ENCODE data around the gene EIF3B.
A peak's percentile ranks its signal among the peaks of the same experiment; 100 is the strongest.
"Not testable (repeated sequence)": the region's sequence is repeated elsewhere in the genome, so short reads cannot be mapped to it uniquely, and the experiment has no call there.

Gene EIF3B

DNA sequence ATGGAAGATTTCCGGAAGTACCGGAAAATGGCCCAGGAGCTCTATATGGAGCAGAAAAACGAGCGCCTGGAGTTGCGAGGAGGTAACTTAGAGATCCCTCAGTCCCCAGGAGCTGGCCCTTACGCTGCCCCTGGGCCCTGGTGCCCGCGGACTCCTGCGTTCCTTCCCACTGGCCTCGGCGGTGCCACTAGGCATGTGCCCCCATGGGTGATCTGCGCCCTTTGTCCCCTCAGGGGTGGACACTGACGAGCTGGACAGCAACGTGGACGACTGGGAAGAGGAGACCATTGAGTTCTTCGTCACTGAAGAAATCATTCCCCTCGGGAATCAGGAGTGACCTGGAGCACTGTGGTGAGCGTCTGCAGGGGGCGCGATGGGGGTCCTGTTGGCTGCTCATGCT is 24.5 kb downstream of the EIF3B start:
- DNase-seq = no peak

DNA sequence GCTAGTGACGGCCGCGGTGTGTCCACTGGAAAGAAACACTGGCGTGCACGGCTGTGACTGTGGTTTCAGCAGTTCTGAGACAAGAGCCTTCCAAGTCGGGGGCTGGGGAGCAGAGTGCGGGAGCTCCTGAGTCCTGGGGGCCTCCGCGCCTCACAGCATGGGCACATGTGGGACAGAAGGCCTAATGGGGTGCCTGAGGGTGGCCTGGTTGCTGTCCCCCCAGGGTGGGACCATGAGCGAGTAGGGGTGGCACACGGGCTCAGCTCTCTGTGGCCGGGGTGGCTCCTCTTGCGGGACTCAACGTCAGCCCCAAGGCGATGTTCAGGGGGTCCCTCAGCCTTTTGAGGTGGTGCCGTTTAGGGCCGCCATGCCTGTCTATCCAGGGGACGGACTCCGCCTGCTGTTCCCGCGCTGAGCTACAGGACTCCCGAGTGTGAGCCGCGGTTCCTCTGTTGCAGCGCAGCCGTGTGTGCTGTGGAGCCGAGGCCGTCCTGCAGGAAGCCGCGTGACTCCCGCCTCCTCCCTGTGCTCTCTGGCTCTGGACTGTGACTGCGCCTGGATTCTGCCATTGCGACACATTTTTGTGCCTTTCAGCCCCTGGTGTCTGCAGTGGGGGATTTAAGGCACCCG is 25.3 kb downstream of the EIF3B start:
- DNase-seq = no peak

DNA sequence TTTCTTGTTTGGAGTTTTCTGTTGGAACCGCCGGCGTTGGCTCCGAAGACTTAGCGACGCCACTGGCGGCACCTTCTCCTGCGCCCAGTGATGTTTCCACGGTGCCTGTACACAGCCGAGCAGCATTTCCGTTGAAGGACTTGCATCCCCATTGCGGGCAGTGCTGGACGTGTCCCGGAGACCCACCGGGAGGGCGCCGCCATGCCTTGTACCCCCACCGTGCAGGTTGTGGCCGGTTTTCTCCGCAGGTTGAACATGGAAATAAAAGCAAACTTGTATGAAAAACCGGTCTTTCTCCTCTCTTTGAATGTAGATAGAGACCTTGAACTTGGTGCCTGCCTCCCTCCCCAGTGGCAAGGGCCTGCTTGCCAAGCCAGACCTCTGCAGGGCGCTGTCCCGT is 25.8 kb downstream of the EIF3B start:
- DNase-seq = no peak

GRCh38 chr7:2381227-2381626 is 26.6 kb downstream of the EIF3B start:
- DNase-seq = no peak

DNA sequence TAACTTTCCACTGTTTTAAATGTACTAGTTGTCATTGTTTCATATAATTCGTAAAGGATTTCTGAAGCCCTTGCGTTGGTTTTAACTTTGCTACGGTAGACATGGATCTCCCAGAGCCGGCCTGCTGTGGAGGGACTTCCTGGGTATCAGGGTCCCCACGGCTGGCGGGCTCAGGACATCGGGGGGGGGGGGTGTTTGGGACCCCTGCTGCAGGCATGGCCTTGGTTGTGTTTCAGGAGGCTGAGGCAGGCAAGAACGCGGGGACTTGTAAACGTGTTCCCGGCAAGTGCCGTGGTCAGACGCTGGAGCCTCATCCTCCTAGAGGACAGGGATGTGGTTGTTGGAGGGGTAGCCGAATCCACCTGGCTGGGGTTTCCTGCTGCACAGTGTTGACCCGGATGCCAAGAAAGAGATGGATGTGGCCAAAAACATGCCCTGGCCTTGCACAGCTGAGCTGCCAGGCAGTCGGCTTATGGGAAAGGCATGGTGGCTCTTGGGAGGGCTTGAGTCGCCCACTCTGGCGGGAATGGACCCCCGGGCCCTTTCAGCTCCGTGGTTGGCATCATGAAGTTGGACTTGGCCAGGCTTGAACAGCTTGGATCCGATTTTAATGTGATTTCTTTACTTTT is 27.4 kb downstream of the EIF3B start:
- no peak for DNase-seq

GRCh38 chr7:2383543-2384274 is 29.1 kb downstream of the EIF3B start:
- DNase-seq = no peak

- no peak for DNase-seq
These were observed 30.0 kb downstream of the EIF3B start for GRCh38 chr7:2384354-2385243.

DNA sequence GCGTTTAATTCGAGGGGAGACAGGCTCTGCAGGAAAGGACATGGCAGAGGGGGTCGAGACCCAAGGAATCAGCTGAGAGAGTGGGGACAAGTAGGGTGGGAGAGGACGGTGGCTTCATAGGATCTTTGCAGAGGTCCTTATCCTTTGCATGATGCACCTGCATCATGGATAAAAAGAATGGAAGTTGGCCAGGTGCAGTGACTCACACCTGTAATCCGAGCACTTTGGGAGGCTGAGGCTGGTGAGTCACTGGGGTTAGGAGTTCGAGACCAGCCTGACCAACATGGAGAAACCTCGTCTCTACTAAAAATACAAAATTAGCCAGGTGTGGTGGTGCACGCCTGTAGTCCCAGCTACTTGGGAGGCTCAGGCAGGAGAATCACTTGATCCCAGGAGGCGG is 31.5 kb downstream of the EIF3B start:
- DNase-seq = not testable (repeated sequence)

GRCh38 chr7:2386964-2387669 is 32.5 kb downstream of the EIF3B start:
- DNase-seq = no peak

- DNase-seq = no peak
These were observed 33.4 kb downstream of the EIF3B start for GRCh38 chr7:2387897-2388636.

DNA sequence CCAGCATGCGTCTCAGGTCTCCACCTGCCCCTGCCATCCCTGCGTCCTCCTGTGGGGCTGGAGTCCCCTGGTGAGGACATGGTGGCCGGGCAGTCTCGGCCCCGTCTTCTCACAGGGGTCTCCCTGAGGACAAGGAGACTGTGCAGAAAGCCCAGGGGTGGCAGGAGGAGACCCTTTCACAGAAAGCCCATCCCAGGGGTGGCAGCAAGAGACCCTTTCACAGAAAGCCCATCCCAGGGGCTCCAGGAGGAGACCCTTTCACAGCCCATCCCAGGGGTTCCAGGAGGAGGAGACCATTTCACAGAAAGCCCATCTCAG is 34.0 kb downstream of the EIF3B start:
- no peak for DNase-seq

DNA sequence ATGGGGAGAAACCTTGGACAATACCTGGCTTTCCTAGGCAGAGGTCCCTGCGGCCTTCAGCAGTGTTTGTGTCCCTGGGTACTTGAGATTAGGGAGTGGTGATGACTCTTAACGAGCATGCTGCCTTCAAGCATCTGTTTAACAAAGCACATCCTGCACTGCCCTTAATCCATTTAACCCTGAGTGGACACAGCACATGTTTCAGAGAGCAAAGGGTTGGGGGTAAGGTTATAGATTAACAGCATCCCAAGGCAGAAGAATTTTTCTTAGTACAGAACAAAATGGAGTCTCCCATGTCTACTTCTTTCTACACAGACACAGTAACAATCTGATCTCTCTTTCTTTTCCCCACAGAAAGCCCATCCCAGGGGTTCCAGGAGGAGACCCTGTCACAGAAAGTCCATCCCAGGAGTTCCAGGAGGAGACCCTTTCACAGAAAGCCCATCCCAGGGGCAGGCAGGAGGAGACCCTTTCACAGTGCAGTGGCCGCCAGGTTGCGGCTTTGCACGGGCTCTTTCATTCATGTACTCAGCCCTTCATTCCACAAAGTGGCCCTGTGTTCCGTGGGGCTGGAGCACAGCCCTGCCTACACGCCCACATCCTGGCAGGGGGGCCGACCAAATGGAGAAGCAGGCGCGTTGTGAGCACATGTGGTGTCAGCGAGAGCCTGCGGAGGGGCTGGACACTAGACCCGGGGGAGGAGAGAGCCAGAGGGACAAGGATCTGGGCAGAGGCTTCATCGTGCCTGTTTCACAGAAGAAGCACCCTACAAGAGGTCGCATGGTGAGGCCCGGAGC is 35.6 kb downstream of the EIF3B start:
- DNase-seq = not testable (repeated sequence)

- no peak for DNase-seq
These were observed 39.1 kb downstream of the EIF3B start for GRCh38 chr7:2393706-2394105.

DNA sequence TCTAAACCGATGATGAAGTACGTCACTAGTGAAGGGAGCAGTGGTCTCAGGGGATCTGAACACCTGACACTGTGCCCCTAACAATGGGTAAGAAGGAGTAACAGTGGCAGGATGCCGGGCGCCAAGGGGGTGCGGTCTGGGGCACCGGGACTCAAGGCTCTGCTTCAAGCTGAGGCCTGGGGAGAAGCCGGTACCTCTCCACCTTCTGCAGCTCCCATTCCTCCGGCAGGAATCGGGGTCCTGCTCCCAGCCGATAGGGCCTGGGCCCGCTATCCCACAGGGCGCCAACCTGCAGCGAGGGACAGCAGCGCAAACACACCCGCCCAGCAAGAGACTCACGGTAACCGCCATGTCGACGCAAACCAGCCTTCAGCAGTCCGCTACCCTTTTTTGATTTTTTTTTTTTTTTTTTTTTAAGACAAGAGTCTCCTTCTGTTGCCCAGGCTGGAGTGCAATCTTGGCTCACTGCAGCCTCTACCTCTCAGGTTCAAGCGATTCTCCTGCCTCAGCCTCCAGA is 40.0 kb downstream of the EIF3B start:
- DNase-seq = no peak

- DNase-seq = no peak
These were observed 43.9 kb downstream of the EIF3B start for GRCh38 chr7:2398506-2398905.

- DNase-seq = no peak
These were observed 45.4 kb downstream of the EIF3B start for GRCh38 chr7:2399848-2400587.

- DNase-seq = no peak
These were observed 48.0 kb downstream of the EIF3B start for GRCh38 chr7:2402687-2403013.

DNA sequence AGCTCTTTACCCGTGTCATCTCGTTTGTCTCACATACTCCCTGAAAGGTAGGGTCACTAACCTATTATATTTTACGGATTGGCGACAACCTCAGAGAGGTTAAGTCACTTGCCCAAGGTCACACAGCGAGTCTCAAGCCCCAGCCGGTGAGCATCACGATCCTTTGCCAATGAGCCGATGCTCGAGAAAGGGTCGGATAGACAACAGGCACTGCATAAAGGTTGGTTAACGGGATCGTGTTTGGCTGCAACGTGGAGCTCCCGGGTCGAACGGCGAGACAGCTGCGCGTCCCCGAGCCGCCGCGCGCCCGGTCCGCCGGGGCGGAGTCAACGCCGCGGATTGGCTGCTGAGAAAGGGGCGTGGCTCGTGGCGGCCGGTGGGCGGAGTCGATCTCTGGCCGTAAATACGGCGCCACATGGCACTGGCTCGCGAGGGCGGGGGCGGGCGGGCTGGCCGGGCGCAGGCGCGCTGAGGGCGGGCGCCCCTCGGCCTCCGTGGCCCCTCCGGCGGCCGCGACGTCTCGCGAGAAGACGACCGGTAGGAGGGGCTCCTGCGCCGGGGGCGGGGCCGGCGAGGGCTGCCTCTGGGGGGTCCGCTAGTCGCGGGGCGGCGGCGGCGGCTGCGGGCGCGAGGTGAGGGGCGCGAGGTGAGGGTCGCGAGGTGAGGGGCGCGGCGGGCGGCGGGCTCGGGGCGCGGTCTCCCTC is 48.5 kb downstream of the EIF3B start, which contains the start of gene CHST12:
Gene CHST12, plus strand, starts transcription at position 598 of the 704 bp plus-strand sequence. CDS start 29,029 bp downstream, outside the sequence.
- DNase-seq = peak; percentile 69
